A549 (cell line): ENCODE data around the gene KLF3. TPM values are rescaled to one million over a fixed set of nuclear protein-coding genes. Genes with fewer than 3 reads are reported as not detected.

Source experiments
- ATAC-seq, 2 experiments: fragments of 200-7000 bp in 1 of 2; fragments of >200 bp in 1 of 2; cut with Nextera tagmentation in 1 of 2; cut with Tn5 transposase in 1 of 2; 3 replicates each; pipeline versions ENCODE4 v1.8.0 to v1.9.1; 2018 to 2020; ENCODE audit warnings: mild to moderate bottlenecking in 1 of 2, moderate library complexity in 1 of 2
- CTCF ChIA-PET: fragments of 300-600 bp; sonication (Branson Sonifier 250); formaldehyde crosslinking; extraction: SDS; loops from one replicate; lab custom pipeline; 2021; ENCODE audit warnings: antibody characterized with exemption, inconsistent platforms; lab: Yijun Ruan, JAX
- POLR2A ChIA-PET: fragments of 350-600 bp; formaldehyde crosslinking; extraction: SDS; loops from one replicate; lab custom pipeline; 2021; ENCODE audit warnings: antibody characterized with exemption, inconsistent platforms; lab: Yijun Ruan, JAX
- DNase-seq, 2 experiments: peaks; one replicate each; pipeline versions ENCODE4 v3.0.0 to v3.0.0-alpha.2; 2011 to 2016; ENCODE audit warnings: low read depth in 1 of 2, low spot score in 1 of 2
- FAIRE-seq: peaks from 2 replicates; lab custom pipeline; 2011; peaks lifted over from hg19 to GRCh38; lab: Jason Lieb, UNC
- H3K27ac ChIP-seq, 2 experiments: fragments of >200 bp; sonication (Bioruptor Twin); formaldehyde crosslinking; 3 replicates each; pipeline ENCODE4 v1.5.1; 2016 to 2017
- H3K4me1 ChIP-seq: fragments of >200 bp; sonication (Bioruptor Twin); formaldehyde crosslinking; 3 replicates; pipeline ENCODE4 v1.6.1; 2016
- H3K4me2 ChIP-seq: fragments of >200 bp; sonication (Bioruptor Twin); formaldehyde crosslinking; 3 replicates; pipeline ENCODE4 v1.6.1; 2016
- H3K4me3 ChIP-seq: fragments of >200 bp; sonication (Bioruptor Twin); formaldehyde crosslinking; 3 replicates; pipeline ENCODE4 v1.5.1; 2016
- H3K9me3 ChIP-seq: fragments of >200 bp; sonication (Bioruptor Twin); formaldehyde crosslinking; 3 replicates; pipeline ENCODE4 v1.6.1; 2016
- CTCF ChIP-seq: fragments of >200 bp; sonication (Bioruptor Twin); formaldehyde crosslinking; IDR thresholded peaks from 3 replicates; pipeline ENCODE4 v1.5.1; 2016
- EHF ChIP-seq: fragments of 250-450 bp; sonication (Bioruptor Pico); IDR thresholded peaks from 2 replicates; pipeline ENCODE4 v1.5.0; 2020; ENCODE audit warnings: mild to moderate bottlenecking
- EHMT2 ChIP-seq: fragments of 200-600 bp; sonication (generic); IDR thresholded peaks from 2 replicates; pipeline ENCODE4 v1.6.1; 2016; ENCODE audit warnings: antibody characterized with exemption, low read depth, mild to moderate bottlenecking, moderate library complexity
- EP300 ChIP-seq, 2 experiments: fragments of >200 bp; sonication (Bioruptor Twin); formaldehyde crosslinking; IDR thresholded peaks; 2 replicates in 1 of 2; 3 replicates in 1 of 2; pipeline ENCODE4 v1.6.1; 2016 to 2017
- FOXS1 ChIP-seq: fragments of 250-450 bp; sonication (Bioruptor Pico); IDR thresholded peaks from 2 replicates; pipeline ENCODE4 v1.5.0; 2020; ENCODE audit warnings: mild to moderate bottlenecking, moderate library complexity
- HMGXB4 ChIP-seq: fragments of 250-450 bp; sonication (Bioruptor Pico); IDR thresholded peaks from 2 replicates; pipeline ENCODE4 v1.5.0; 2021; ENCODE audit warnings: mild to moderate bottlenecking, moderate library complexity, borderline replicate concordance
- HOXB5 ChIP-seq: fragments of 250-450 bp; sonication (Bioruptor Pico); IDR thresholded peaks from 2 replicates; pipeline ENCODE4 v1.5.0; 2020; ENCODE audit warnings: mild to moderate bottlenecking, moderate library complexity
- JUN ChIP-seq, 2 experiments: fragments of >200 bp; sonication (Bioruptor Twin); formaldehyde crosslinking; IDR thresholded peaks; 2 replicates in 1 of 2; 3 replicates in 1 of 2; pipeline ENCODE4 v1.6.1; 2016 to 2017
- JUNB ChIP-seq: fragments of >200 bp; sonication (Bioruptor Twin); formaldehyde crosslinking; IDR thresholded peaks from 2 replicates; pipeline ENCODE4 v1.6.1; 2016
- MAZ ChIP-seq: fragments of 150-350 bp; IDR thresholded peaks from 2 replicates; pipeline ENCODE4 v1.6.1; 2014; ENCODE audit warnings: antibody characterized with exemption, low read depth, low read length, borderline replicate concordance
- NPAS2 ChIP-seq: fragments of 250-450 bp; sonication (Bioruptor Pico); IDR thresholded peaks from 2 replicates; pipeline ENCODE4 v1.8.0; 2022; ENCODE audit warnings: mild to moderate bottlenecking, moderate library complexity, borderline replicate concordance
- PHF8 ChIP-seq: fragments of 200-600 bp; sonication (generic); IDR thresholded peaks from 2 replicates; pipeline ENCODE4 v1.6.1; 2016; ENCODE audit warnings: low read depth, mild to moderate bottlenecking, antibody characterized with exemption, moderate library complexity, borderline replicate concordance
- RARB ChIP-seq: fragments of 250-450 bp; sonication (Bioruptor Pico); IDR thresholded peaks from 2 replicates; pipeline ENCODE4 v1.8.0; 2021; ENCODE audit warnings: mild to moderate bottlenecking, moderate library complexity
- WGBS: methylation state at CpG from one replicate; pipeline ENCODE4 v1.1.6; 2017; ENCODE audit errors: missing lambda C conversion rate; 5-methylcytosine and 5-hydroxymethylcytosine counted together
- polyA plus RNA-seq, 4 experiments: library from polyadenylated mRNA; depleted of rRNA in 3 of 4; stranded (reverse); fragments of >200 nt; fragmentation: RNase III in 1 of 4; extraction: RNeasy Plus Mini Kit Qiagen cat#74134 plus additional on column Dnase treatment in 1 of 4; gene quantifications; 2 replicates in 3 of 4; 3 replicates in 1 of 4; pipeline ENCODE4 v1.2.3, GENCODE V29; 2011 to 2017
- TF ChIP-seq, protein P1 (sequence below): IDR thresholded peaks from 2 replicates; pipeline ENCODE4 v1.6.1; 2012
- TF ChIP-seq, protein P2 (sequence below): IDR thresholded peaks from 2 replicates; pipeline ENCODE4 v1.6.1; 2012
- TF ChIP-seq, protein P3 (sequence below): fragments of >200 bp; sonication (Bioruptor Twin); formaldehyde crosslinking; IDR thresholded peaks from 3 replicates; pipeline ENCODE4 v1.6.1; 2016

KLF3 gene
- polyA plus RNA-seq, 2 of the 4 experiments (the other 2 are of a cell fraction): 11.2 to 29.6 TPM

GRCh38 chr4:38735870-38736269 is 71.9 kb downstream of the KLF3 start:
- Histone ChIP-seq H3K9me3 (no peaks in the 10 kb centered on the region), H3K4me3 (no peak overlapping the region), H3K4me2 (no peak overlapping the region), H3K4me1 (0 out of 3 replicates have a peak, but pooled peaks cover 1% of the 10 kb centered on the region), H3K27ac (no peak overlapping the region)
- FAIRE-seq (no peak), DNase-seq (no peak), ATAC-seq (no peak)
- CTCF ChIA-PET: interaction anchor here (1.6 to 4.7 kb wide), 2 partner anchors 416 to 557 kb away, joined by 4 to 26 read pairs; no protein-coding TSS in a partner anchor
- 57% methylated on average over 3 of the region's 3 CpGs for WGBS
- no peak for TF ChIP-seq HOXB5
- no peak for TF ChIP-seq HMGXB4
- TF ChIP-seq EHMT2: no peak
- TF ChIP-seq FOXS1: no peak
- no peak for TF ChIP-seq JUN (IDR thresholded peaks at IDR 0.05)
- POLR2A ChIA-PET: no interaction called here

DNA sequence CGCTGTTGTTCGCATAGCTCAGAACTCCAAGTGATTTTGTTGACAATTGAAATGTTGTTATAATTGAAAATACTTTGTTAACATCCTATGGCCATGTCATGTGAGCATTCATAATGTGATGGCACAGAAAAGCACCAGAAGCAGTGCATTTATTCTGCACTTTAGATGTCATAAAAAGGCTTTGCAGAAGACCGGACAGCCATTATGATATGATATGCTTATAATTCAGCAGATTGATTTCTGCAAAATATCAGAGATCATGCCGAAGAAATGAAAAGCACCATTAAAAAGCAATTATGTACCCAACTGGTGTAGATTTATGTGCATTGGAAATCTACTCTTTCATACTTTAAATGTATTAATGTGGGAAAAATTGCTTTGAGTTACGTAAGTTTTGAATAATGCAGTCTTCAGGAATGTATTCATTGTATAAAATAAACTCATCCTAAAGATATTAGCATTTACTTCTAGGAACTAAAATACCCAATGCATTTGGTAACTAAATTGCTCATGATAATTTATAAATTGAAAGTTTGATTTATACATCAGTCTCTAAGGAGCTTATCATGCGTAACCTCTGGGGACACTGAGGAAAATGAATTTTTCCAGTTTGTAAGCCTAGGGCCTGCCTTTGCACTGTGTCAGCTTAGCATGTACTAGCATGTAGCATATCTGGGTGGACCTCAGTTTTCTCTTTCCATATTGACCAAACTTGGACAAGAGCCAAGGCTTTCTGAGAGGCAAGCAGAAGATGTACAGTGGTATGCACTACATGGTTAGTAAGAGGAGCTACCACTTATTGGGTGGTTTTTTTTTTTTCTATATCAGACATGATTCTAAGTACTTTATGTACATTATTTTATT is 75.2 kb downstream of the KLF3 start:
- no peak for DNase-seq
- no peak for TF ChIP-seq MAZ
- TF ChIP-seq, protein P1, sequence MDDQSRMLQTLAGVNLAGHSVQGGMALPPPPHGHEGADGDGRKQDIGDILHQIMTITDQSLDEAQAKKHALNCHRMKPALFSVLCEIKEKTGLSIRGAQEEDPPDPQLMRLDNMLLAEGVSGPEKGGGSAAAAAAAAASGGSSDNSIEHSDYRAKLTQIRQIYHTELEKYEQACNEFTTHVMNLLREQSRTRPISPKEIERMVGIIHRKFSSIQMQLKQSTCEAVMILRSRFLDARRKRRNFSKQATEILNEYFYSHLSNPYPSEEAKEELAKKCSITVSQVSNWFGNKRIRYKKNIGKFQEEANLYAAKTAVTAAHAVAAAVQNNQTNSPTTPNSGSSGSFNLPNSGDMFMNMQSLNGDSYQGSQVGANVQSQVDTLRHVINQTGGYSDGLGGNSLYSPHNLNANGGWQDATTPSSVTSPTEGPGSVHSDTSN: no peak
- TF ChIP-seq JUN (IDR thresholded peaks at IDR 0.05): no peak
- TF ChIP-seq, protein P2, sequence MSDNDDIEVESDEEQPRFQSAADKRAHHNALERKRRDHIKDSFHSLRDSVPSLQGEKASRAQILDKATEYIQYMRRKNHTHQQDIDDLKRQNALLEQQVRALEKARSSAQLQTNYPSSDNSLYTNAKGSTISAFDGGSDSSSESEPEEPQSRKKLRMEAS: no peak
- no peak for TF ChIP-seq HMGXB4
- TF ChIP-seq EHF (CRISPR knock-in tag): no peak
- TF ChIP-seq, all 56 proteins: peak for 0
- FAIRE-seq (no peak), ATAC-seq (no peak)
- no peaks in the 10 kb centered on the region for H3K4me1 ChIP-seq
- WGBS: 94% methylated on average over 6 of the region's 6 CpGs
- POLR2A ChIA-PET: no interaction called here
- CTCF ChIA-PET: interaction anchor here (0.6 to 1.3 kb wide), 2 partner anchors 122 to 477 kb away, joined by 3 to 6 read pairs; no protein-coding TSS in a partner anchor
- no peak overlapping the region for H3K4me2 ChIP-seq
- no peak overlapping the region for H3K4me3 ChIP-seq
- no peak overlapping the region for H3K27ac ChIP-seq
- no peaks in the 10 kb centered on the region for H3K9me3 ChIP-seq

- WGBS: 72% methylated on average over 2 of the region's 2 CpGs
- no peak overlapping the region for H3K27ac ChIP-seq
- POLR2A ChIA-PET: no interaction called here
- FAIRE-seq (no peak), ATAC-seq (no peak), DNase-seq (no peak)
- H3K4me2 ChIP-seq: no peak overlapping the region
- H3K4me3 ChIP-seq: no peak overlapping the region
- CTCF ChIA-PET: interaction anchor here (1.3 kb wide), 1 partner anchor 121 kb away, joined by 6 read pairs; no protein-coding TSS in a partner anchor
- TF ChIP-seq, protein P3, sequence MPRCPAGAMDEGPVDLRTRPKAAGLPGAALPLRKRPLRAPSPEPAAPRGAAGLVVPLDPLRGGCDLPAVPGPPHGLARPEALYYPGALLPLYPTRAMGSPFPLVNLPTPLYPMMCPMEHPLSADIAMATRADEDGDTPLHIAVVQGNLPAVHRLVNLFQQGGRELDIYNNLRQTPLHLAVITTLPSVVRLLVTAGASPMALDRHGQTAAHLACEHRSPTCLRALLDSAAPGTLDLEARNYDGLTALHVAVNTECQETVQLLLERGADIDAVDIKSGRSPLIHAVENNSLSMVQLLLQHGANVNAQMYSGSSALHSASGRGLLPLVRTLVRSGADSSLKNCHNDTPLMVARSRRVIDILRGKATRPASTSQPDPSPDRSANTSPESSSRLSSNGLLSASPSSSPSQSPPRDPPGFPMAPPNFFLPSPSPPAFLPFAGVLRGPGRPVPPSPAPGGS: no peak
- TF ChIP-seq NPAS2 (CRISPR knock-in tag): no peak
- TF ChIP-seq MAZ: no peak
- TF ChIP-seq RARB: no peak
- no peak for TF ChIP-seq EP300 (IDR thresholded peaks at IDR 0.05)
- TF ChIP-seq JUNB: no peak
- no peak for TF ChIP-seq PHF8
- TF ChIP-seq CTCF: no peak
- no peaks in the 10 kb centered on the region for H3K9me3 ChIP-seq
- H3K4me1 ChIP-seq: no peaks in the 10 kb centered on the region
These were observed 76.3 kb downstream of the KLF3 start for GRCh38 chr4:38740303-38740702.
